Measurements from ENCODE around the gene SLITRK4.

- TF ChIP-seq CTCF (IDR thresholded peaks at IDR 0.05; ENCODE audit: low read depth, low read length) (no peak), POLR2A (IDR thresholded peaks at IDR 0.05; ENCODE audit: extremely low read depth, insufficient read length) (no peak), MYC (IDR thresholded peaks at IDR 0.05; ENCODE audit: low read depth, low read length) (no peak)
Measured at GRCh38 chrX:143636831-143637230, 930 bp upstream of the SLITRK4 start.

Data from NB4 (cell line).